HG02678 (cell line): Measurements from ENCODE around the gene ZNRF1.
"Not testable (repeated sequence)": the region's sequence is repeated elsewhere in the genome, so short reads cannot be mapped to it uniquely, and the experiment has no call there.

Experiments used
- ATAC-seq: cut with Tn5 transposase; IDR thresholded peaks from one replicate; pipeline ENCODE4 v1.9.1; 2021; ENCODE audit warnings: mild to moderate bottlenecking, moderate library complexity; ENCODE audit not compliant: unreplicated experiment

ZNRF1 gene

DNA sequence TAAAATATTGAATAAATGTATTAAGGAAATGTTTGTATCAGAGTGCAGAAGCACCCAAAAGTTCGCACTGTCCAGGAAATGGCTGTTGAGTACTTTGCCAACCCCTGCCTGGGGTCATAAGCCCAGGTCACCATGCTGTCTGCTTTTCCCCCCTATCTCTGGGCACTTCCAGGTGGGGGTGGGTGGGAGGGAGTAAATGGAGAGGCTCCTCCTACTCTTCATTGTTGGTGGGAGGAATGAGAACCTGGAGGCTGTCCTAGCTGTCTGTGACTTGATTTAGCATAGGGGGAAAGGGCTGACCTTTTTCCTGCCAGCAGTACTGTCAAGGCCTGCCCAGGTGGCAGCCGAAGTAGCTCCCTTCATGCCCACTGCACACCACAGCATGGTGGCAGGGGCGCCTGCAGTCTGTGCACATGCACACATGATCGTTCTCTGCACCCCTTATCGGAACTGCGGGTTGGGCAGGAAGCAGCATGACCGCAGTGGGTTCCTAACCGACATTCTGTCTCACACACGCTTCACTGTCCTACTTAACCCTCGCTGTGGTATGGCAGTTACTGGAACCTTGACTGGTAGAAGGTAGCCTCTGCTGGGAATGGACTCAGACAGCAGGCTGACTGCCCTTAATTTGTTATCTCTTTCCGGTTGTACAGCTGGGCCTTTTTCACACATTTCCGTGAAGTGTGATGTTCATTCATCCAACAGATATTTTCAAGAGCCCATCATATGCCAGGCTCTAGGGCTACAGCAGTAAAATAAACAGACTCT is 76.3 kb downstream of the ZNRF1 start:
- ATAC-seq = peak; percentile 98

DNA sequence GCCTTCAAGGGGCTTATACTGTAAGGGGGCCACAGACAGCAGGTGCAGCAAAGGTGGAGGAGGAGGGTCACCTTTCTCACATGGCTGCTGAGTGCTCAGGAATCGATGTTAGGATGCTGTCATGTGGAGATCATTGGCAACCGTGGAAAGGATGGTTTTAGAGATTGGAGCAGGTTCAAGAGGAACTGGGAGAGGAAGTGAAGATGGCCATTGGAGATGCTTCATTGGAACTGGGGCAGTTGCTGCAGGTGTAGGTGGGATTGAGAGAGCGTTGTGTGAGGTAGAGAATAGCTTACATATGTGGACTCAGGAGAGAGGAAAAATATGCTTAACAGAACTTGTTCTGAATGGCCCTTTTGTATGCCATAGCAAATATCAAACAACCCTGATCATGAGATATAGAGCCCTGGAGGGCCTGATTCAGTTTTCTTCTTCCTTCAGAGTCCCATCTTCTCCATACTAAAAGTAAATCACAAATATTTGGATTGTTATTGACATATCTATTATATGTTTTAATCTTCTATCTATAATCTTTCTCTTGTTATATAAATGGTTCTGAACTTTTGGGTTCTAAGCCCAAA is 77.0 kb downstream of the ZNRF1 start:
- no peak for ATAC-seq

- no peak for ATAC-seq
Measured at GRCh38 chr16:75078886-75079285, 80.1 kb downstream of the ZNRF1 start.

- ATAC-seq = no peak
Measured at GRCh38 chr16:75079346-75079926, 80.6 kb downstream of the ZNRF1 start.

DNA sequence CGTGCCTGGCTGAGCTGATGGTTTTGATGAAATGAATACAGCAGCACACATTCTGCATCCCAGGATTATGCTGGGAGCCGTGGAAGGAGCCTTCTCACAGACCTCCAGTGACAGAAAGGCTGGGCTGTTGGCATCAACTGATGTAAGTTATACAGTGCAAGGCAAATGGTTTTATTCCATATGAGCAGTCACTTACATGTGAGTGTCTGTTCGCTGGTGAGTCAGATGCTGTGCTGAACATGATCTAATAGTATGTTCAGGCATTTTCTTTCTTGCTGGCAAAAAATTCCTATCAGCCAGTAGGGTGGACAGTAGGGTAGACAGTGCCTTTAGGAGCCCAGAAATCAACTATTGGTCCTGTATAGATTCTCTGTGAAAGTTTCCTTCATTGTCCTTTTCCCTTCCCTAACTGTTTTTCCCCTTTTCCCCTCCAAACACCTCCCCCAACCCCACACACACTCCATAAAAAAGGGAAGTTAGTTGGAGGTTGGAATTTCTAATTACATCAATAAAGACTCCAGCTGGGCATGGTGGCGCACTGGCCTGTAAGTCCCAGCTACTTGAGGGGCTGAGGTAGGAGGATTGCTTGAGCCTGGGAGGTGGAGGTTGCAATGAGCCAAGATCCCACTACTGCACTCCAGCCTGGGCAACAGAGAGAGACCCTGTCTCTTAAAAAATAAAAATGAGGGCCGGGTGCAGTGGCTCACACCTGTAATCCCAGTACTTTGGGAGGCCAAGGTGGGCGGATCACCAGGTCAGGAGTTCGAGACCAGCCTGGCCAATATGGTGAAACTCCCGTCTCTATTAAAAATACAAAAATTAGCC is 81.6 kb downstream of the ZNRF1 start:
- no peak for ATAC-seq

DNA sequence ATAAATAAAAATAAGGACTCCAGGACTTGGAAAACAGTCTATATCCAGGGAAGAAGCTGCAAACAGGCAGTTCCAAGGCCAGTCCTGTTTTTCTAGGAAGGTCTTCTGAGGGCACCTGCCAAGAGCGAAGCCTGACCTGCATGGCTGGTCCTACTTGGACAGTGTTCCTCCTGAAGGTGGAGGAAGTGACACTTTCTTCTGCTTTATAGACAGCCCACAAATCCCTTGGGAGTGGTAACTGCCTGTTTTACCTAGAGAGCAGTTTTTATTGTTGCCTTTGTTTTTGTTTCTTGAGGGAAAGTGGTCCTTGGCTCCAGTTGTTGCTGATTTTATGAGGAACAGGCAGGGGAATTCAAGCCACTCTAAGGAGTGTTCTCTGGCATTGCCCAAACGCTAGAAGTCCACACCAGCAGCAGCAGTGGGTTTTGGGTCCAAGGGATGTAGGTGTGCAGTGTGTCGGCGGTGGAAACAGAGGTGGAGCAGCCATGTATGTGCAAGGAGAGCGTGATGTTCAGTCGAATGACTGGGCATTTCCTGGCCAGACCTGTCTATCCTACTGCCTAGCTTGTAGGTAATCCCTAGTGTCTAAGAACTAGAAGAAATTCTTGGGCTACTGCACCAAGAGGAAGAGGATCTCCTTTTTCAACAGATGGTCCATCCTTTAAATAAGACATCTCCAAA is 82.5 kb downstream of the ZNRF1 start:
- no peak for ATAC-seq

DNA sequence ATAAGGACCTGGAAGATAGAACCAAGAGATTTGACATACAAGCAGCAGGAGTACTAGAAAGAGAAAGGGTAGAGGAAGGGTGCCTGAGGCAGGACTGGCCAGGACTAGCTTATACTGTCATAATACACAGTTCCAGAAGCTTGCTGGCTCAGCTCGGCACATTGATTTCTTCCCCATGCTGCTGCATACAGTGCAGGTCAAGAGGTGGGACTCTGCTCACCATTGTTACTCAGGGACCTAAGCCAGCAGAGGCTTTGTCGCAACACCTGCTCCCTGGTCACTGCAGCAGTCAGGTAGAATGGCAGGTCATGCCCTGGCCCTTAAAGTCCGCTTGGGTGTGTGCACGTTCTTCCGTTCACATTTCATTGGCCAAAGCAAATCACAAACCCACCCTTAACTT is 85.0 kb downstream of the ZNRF1 start:
- no peak for ATAC-seq

DNA sequence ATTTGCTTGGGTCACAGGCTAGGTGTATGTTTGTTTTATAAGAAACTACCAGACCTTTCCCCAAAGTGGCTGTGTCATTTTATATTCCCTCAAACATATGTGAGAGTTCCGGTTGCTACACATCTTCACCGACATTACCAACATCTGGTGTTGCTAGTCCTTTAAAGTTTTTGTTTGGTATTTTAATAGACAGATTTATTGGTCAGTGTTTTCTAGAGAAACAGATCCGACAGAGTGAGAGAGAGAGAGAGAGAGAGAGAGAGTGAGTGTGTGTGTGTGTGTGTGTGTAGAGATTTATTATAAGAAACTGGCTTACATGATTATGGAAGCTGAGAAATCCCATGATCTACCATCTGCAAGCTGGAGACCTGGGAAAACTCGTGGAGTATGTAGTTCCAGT is 86.7 kb downstream of the ZNRF1 start:
- ATAC-seq = no peak

DNA sequence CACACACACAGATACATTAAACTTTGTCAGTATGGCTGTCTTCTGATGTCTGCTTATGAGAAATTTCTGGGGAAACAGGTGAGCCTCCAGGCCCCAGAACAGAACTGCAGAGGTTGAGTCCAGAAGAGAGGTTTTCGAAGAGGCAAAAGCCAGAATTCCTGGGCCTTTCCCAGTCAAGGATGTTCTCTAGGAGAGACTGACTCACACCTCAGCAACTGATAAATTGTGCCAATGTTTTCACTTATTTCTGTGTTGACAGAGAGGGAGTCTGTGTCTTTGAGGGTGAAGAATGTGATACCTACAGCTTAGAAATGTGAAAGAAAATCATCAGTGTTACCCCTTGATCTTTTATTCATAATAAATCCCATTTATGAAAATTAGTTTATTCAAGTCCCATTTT is 87.5 kb downstream of the ZNRF1 start:
- ATAC-seq = no peak

- no peak for ATAC-seq
Measured at GRCh38 chr16:75086688-75087374, 88.0 kb downstream of the ZNRF1 start.

DNA sequence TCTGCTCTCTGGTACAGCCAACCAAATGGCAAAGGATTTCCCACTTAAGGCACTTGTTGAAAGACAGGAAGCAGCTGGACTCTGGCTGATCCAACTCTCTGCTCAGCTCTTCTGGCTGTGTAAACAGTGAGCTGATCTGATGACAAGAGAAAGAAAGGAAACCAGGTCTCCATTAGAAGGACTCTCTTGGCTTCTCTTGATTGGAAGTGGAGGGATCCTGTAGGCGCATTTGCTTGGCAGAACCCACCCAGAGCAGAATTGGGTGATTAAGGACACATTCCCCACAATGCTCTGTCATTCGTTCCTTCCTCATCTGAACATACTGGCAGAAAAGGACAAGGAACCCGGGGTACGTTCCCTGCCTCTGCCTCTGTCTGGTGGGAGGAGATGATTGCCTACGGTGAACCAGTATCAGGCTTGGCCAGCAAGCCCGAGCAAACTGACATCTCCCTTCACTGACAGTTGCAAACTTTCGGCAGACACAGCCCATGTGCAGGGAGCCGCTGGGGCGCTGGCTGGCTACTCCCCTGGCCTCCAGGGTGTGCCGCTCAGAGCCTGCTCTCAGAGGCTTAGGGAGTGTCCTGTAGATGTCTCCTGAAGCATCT is 88.7 kb downstream of the ZNRF1 start:
- ATAC-seq = no peak

GRCh38 chr16:75088216-75088615 is 89.4 kb downstream of the ZNRF1 start:
- ATAC-seq = no peak

DNA sequence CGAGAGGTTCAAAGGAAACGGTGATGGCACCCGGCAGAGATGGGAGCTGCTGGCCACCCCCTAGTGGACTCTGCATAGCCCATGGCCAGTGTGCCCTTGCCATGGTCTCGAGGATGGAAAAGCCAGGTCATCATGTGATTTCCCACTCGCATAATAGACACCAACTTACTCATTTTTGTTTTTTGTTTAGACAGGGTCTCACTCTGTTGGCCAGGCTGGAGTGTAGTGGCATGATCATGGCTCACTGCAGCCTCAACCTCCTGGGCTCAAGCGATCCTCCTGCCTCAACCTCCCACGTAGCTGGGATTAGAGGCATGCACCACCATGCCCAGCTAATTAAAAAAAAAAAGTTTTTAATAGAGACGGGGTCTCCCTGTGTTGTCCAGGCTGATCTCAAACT is 90.1 kb downstream of the ZNRF1 start:
- ATAC-seq = no peak

- ATAC-seq = no peak
Measured at GRCh38 chr16:75089486-75090202, 90.8 kb downstream of the ZNRF1 start.

DNA sequence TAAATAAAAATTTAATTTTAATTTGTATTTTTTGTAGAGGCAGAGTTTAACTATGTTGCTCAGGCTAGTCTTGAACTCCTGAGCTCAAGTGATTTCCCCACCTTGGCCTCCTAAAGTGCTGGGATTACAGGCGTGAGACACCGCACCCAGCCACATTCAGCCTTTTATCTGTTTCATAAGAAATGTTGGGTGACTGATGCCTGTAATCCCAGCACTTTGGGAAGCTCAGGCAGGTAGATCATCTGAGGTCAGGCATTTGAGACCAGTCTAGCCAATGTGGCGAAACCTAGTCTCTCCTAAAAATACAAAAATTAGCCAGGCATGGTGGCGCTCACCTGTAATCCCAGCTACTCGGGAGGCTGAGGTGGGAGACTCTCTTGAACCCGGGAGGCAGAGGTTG is 92.1 kb downstream of the ZNRF1 start:
- ATAC-seq = not testable (repeated sequence)

GRCh38 chr16:75091619-75092018 is 92.8 kb downstream of the ZNRF1 start:
- not testable (repeated sequence) for ATAC-seq

DNA sequence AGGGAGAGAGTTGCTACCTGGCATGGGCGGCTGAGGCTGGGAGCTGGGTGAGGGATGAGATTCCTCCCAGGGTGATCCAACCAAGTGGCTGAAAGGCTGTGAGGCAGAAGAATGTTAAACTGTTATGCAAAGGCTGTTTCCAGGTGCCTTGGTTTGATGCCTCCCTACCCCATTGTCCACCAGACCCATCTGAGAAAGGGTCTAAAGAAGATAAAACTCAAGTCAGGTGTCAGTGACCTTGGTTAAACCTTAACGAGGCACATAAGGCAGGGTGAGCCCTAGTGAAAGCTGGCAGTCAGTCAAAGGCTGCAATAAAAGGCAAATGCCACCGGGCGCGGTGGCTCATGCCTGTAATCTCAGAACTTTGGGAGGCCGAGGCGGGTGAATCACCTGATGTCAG is 94.0 kb downstream of the ZNRF1 start:
- no peak for ATAC-seq

DNA sequence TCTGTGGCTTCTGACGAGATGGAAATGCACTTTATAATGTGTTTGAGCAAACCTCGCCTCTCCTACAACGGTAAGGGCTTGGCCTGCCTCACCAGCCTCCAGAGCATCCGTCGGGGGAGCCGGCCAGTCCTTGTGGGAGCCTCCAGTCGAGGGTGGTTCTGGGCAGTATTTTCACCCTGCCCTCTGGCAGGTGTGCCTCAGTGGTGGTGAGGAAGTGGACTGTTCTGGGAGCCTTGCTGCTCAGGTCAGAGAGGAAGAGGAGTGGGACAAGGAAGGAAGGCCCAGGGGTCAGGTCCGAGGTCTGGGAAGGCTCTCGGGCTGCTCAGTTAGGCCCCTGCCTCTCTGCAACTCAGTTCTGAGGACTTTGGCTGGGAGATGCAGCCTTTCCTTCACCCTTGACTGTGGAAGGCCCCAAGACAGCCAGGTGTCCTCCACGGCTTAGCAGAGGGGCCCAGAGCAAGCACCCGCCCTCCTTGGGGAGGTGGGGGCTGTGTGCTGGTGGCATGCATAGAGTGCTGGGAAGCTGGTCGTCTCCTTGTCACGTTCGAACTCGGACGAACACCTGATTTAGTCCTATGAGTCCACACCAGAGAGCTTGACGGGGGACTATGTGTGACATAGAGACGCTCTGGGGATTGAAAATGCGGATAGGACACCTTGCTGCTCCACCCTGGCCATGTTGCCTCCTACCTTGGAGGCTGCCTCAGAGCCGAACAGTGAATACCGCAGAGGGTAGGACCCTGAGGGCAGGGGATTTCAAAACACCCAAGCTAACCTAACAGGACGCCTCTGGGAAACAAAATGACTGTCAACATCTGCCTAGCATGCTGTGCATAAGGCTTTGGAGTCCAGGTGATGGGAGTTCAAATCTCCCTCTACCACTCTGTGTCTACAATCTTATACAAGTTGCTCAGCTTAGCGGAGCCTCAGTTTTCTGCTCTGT is 95.0 kb downstream of the ZNRF1 start:
- no peak for ATAC-seq
